GM19467 (cell line): Measurements from ENCODE around the gene SPINK6.

Experiments
- ATAC-seq: cut with Tn5 transposase; IDR thresholded peaks from one replicate; pipeline ENCODE4 v1.9.1; 2021; ENCODE audit warnings: mild to moderate bottlenecking, moderate library complexity; ENCODE audit not compliant: unreplicated experiment

Gene SPINK6

DNA sequence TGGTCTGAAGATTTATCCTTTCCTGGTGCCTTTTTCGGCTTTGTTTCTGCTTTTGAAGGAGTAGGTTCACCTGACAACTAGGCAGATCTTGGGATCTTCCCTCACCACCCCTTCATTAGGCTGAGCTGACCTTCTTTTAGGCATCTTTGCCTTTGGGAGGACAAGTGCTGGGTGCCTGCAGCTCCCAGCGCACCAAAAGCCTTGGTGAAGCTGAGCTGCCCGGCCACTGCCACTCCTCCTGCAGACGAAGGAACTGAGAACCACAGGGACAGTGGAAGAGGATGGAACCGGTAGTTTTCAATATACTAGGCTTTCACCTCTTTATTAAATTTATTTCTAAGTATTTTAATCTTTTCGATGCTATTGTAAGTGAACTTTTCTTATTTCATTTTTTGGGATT, 18.7 kb downstream of the SPINK6 start:
- ATAC-seq = no peak

DNA sequence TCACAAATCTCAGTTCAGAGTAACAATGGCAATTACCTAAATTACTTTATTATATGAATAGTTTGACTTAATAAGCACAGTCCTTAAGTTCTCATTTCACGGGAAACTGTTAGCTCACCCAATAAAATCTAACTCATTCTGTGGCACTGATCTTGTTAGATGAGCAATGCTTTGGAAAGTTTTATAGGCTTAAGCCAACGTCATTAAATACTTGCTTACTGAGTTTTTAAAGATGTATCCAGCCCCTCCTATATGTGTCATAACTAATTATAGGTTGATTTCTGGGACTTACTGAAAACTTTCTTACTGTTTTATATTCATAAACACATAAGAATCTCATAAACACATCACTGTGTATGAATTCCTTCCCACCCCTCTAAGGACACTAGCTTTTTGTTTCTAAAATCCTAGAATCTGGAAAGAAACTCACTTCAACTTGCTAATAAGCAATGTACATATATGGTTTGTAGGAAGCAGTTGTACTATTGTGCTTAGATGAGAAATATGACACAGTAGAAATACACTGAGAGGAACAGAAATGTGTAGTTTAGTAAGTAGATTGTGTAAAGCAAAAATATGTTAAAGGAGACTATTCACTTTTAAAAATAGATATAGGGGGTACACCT, 21.4 kb downstream of the SPINK6 start:
- ATAC-seq = no peak

DNA sequence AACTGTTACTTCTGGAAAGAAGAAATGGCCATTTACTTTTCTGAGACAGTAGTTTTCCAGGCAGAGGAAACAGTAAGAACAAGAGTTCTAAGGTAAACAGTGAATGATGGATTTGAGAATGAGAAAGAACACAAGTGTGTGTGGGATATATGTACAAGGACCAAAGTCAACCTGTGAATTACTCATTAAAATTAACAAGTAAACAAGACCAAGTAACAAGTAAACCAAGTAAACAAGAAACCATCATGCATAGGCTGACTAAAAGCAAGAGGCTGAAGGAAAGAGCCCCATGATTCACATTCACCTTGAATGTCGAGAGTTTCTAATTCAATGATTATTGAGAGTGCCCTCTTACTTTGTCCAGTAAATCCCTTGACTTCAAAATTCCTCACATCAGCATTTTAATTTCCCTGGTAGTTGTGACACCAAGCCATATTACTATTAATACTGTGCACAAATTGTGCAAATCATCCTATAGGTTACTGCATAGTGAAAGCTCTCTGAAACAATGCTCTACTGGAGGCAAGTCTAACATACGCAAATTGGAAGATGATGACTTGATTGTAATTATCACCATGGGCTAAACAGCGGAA, 25.6 kb downstream of the SPINK6 start:
- ATAC-seq = no peak

DNA sequence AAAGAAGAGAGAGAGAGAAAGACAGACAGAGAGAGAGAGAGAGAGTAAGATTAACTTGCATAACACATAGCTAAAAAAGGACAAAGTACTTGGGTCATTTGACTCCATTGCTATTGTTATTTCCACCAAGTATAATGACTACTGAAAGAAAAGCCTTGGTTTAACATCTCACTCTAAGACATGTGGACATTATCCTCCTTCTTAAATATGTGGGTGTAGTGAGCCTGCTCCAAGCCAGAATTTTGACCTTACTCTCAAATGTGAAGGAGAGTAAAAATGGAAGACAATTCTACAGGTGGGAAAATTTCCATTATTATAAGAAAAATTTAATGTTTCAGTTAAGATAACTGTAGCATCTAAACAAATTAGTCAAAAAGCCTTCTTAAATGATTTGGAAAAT, 27.0 kb downstream of the SPINK6 start:
- no peak for ATAC-seq

DNA sequence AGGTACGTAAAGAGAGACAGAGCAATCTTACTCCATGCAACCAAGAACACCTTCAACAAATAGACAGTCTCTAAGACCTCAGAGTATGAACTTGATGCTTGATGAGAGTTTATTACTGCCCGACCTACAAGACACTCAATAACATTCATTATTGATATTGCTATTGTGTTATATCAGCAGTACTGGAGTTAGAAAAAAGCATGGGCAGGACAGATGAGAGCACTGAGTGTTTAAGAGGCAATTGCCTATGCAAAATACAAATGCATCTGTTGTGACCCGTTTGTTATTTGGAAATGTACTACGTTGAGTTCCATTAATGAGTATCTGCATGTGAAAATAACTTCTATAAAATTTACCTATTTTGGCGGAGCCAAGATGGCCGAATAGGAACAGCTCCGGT, 27.4 kb downstream of the SPINK6 start:
- ATAC-seq = no peak

DNA sequence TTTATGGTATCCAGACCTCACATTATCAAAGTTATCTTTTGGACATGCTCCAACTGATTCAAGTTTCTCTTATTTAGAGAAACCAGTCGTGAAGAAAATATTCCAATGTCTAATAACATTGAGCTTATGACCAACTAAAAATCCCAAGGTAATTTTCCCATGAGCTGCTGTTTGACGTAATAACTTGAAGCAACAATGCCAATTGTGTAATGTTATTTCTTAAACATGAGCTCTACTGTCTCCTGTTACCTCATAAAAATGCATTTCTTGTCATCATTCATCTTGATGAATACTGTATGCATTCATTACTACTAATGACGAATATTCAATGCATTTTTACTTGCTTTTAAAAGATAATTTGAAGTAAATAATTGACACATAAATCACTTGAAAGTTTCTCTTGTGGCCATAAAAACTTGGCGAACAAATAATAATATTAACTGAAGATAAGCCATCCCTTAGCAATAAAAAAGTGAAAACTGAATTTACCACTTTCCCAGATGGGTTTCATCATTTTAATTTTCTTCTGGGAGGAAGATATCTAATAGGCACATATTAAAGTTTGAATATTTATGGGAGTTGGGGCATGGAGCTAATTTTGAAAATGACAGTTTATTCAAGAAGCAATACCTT, 35.1 kb downstream of the SPINK6 start:
- no peak for ATAC-seq

DNA sequence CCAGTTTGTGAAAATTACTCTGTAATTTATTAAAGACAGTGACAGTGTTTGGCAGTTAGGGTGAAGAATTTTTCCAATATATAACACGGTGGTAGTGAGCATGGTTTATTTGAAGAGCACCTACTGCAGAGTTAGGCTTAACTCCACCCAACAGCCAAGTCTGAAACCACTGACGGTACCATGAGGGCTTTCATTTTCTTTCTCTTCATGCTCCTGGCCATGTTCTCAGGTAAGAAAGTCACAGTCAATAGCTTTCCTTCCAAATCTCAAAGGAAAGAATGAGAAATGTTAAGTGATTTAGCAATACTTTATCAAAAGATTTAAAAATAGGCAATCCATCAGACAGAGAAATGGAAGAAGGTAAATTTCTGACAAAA, 35.6 kb downstream of the SPINK6 start, which contains the start of gene MARCOL:
TSS of gene MARCOL (plus strand) at position 108 of the 377 bp plus-strand sequence. CDS start at position 181, 73 bp downstream.
- ATAC-seq = no peak

DNA sequence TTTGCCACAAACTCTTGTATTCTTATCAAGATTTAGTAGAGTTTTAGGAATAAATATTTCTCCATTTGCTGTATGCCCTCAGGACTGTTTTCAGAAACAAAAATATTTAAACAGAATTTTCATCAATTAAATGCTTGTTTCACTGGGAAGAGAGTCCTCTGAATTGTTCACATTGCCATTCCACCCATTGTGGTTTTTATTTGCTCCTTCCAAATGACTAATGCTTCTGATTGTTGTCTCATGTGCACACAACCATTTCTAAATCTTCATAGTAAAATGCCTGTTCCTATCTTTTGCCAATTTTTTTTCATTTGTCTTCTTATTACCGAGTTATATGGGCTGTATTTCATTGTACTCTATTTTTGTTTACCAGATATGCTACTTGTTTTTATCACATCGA, 46.1 kb downstream of the SPINK6 start:
- ATAC-seq = no peak

DNA sequence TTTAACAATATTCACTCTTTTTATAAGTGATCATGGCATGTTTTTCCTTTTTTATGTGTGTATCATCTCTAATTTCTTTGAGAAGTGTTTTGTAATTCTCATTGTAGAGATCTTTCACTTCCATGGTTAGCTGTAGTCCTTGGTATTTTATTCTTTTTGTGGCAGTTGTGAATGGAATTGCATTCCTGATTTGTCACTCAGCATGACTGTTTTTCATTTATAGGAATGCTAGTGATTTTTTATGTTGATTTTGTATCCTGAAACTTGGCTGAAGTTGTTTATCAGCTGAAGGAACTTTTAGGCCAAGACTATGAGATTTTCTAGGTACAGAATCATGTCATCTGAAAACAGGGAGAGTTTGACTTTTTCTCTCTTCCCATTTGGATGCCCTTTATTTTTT, 52.6 kb downstream of the SPINK6 start:
- ATAC-seq = no peak

DNA sequence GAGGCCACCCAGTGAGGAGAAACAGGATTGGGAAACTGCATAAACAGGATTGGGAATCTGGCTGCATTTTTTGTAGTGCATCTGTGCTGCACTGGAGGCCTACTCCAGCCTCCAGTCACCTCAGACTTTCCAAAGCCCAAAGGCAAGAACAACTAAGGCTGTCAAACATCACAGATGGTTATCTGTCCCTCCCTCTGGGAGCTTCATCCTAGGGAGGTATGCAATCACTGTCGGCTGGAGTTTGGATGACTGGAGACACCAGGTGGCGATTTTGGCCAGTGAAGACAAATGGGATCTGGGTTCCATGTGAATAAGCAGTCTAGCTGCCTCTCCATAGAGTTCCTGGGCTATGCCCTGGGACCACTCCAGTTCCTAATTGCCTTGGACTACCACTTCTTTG, 56.4 kb downstream of the SPINK6 start:
- no peak for ATAC-seq

DNA sequence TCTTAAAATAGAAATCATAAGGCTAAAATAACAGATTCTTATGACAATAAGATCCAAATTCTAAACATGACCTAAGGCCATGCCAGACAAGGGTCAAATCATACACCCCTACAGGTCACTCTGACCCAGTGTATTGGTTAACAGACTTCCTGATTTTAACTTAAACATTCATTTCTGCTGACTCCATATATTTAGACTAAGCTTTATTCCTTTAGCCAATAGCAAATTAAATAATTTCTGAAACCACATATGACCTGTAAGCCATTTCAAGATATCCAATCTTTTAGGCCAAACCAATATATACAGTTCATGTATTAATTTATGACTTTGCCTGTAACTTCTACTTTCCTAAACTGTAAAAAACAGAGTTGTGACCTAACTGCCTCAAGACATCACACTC, 58.4 kb downstream of the SPINK6 start:
- ATAC-seq = no peak
